ENCODE data around the gene SLC46A3. TPM values are rescaled to one million over a fixed set of nuclear protein-coding genes. Genes with fewer than 3 reads are reported as not detected.

Gene SLC46A3
- polyA plus RNA-seq, 1 donor, result 143 TPM

Other genes with a start within 250 kb of the SLC46A3 start
- 6.9 TPM for gene FLT1, start 223.8 kb downstream of the SLC46A3 start, polyA plus RNA-seq
- 86.7 TPM for gene POMP, start 59.8 kb downstream of the SLC46A3 start, polyA plus RNA-seq
- 1.9 TPM for gene MTUS2, start 101.4 kb upstream of the SLC46A3 start, polyA plus RNA-seq